Activated naive CD4-positive, alpha-beta T cell treated with anti-CD3 and anti-CD28 coated beads, Interleukin-2, amount 10 ng/mL, durations not matched to agents 7 days and 5 days (primary cell): ENCODE data around the gene TBC1D5.

ENCODE experiments used
- CTCF ChIA-PET: fragments of 350-600 bp; sonication (Branson Sonifier 250); formaldehyde crosslinking; loops from one replicate; lab custom pipeline; 2021; ENCODE audit warnings: antibody characterized with exemption; lab: Charles Lee
- DNase-seq: peaks from one replicate; pipeline ENCODE4 v3.0.0-alpha.2; 2020
- H3K27ac Mint-ChIP-seq: one replicate; pipeline ENCODE4 v1.8.0; 2021; ENCODE audit warnings: mild to moderate bottlenecking, moderate library complexity, mixed read lengths
- H3K27me3 Mint-ChIP-seq: one replicate; pipeline ENCODE4 v1.8.0; 2021; ENCODE audit warnings: mild to moderate bottlenecking, mixed read lengths
- H3K36me3 Mint-ChIP-seq: one replicate; pipeline ENCODE4 v1.8.0; 2021; ENCODE audit warnings: mixed read lengths
- H3K4me1 Mint-ChIP-seq: one replicate; pipeline ENCODE4 v1.8.0; 2021; ENCODE audit warnings: mixed read lengths
- H3K4me3 Mint-ChIP-seq: one replicate; pipeline ENCODE4 v1.8.0; 2021; ENCODE audit warnings: mild to moderate bottlenecking, moderate library complexity, mixed read lengths
- H3K9me3 Mint-ChIP-seq: one replicate; pipeline ENCODE4 v1.8.0; 2021; ENCODE audit warnings: mixed read lengths

The TBC1D5 gene

DNA sequence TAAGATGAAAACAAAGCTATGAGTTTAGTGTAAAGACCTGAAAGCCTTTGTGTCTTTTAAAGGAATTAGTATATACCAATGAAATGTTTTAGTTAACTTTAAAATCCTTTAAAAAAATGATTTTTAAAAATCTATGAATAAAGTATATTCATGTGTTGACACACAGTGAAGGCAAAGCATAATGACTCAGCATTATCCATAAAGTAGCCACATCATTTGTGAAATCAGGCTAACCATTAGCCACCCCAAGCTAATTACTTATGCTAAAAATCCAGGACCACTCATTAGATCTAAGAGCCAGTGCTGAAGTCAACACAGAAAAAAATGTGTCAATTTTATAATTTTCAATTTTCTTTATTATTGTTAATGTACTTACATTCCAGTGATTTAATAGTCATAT is 310.2 kb downstream of the TBC1D5 start:
- Mint-ChIP-seq H3K36me3 (no peaks in the 10 kb centered on the region), H3K4me1 (no peaks in the 10 kb centered on the region), H3K27ac (no peak overlapping the region), H3K4me3 (no peak overlapping the region), H3K27me3 (no peaks in the 10 kb centered on the region), H3K9me3 (no peaks in the 10 kb centered on the region)
- CTCF ChIA-PET = interaction anchor here (0.7 to 1.2 kb wide), 4 partner anchors 30 to 410 kb away, joined by 3 to 6 read pairs (median 4); no protein-coding TSS in a partner anchor
- no peak for DNase-seq

DNA sequence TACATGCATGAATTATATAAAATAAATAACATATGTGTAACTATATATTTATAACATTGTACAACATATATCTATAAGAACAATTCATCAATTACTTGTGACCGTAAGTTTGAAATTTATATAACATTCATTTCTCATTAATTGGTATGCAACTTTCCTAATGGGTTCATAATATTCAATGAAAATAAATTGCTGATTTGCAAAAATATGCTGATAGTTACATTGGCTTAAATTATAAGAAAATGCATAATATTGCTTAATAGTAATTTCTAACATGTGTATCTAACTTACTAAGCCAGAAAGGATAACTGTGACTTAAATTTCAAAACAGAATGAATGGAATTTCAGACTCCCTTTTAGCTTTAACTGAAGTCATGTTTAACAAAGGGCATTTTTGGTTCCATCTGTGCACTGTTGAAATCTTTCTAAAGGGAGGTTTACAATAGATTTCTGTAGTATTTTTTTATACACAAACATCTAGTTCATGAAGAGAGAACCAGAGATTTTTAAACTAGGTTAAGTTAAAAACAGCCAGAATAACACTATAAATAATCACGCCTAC is 310.9 kb downstream of the TBC1D5 start:
- Mint-ChIP-seq H3K27ac (no peak overlapping the region), H3K4me3 (no peak overlapping the region), H3K27me3 (no peaks in the 10 kb centered on the region), H3K4me1 (no peaks in the 10 kb centered on the region), H3K36me3 (no peaks in the 10 kb centered on the region), H3K9me3 (no peaks in the 10 kb centered on the region)
- CTCF ChIA-PET = interaction anchor here (0.9 to 1.2 kb wide), 3 partner anchors 31 to 411 kb away, joined by 3 to 6 read pairs (median 4); no protein-coding TSS in a partner anchor
- no peak for DNase-seq

DNA sequence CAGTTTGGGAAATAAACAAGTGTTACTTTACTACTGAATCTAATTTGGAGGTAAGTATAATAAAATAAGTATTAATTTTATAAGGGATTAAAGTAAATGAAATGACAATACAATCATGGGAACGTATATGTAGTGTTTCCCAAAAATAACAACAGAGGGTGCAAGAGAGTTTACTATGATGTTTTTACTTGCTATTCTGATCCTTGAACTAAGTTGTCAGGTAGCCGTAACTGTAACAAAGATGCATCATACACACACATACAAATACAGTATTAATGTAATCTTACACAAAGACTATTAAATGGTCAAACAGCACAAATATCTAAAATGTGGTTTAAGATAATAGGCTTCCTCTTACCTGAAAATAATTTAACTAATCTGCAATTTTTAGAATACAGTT is 311.4 kb downstream of the TBC1D5 start:
- H3K4me3 Mint-ChIP-seq = no peak overlapping the region

DNA sequence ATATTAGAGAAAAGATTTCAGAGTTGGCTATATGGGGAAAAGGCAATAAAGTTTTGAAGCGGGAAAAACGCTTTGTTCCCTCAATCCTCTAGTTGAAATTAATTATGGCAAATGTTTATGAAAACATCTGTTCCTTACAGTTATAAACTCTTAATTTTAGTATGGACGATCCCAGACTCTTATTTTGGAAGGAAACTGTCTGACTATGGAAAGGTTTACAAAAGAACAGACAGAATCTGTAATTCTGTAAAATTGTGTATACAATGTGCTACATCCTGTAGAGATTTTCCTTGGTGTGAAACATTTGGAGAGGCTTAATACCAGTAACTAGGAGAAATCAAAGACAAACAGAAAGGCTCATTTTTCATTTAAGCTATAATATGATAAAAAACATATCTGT is 311.8 kb downstream of the TBC1D5 start:
- Mint-ChIP-seq H3K9me3 (no peaks in the 10 kb centered on the region), H3K36me3 (no peaks in the 10 kb centered on the region), H3K27me3 (no peaks in the 10 kb centered on the region), H3K4me3 (no peak overlapping the region), H3K4me1 (no peaks in the 10 kb centered on the region), H3K27ac (no peak overlapping the region)
- no peak for DNase-seq
- CTCF ChIA-PET = interaction anchor here (1.8 to 2.5 kb wide), 2 partner anchors 21 to 411 kb away, joined by 6 to 33 read pairs; no protein-coding TSS in a partner anchor

More for the DNA sequence above, 311.4 kb downstream of the TBC1D5 start:
- CTCF ChIA-PET = interaction anchor here (1.8 to 2.5 kb wide), 2 partner anchors 21 to 410 kb away, joined by 6 to 33 read pairs; no protein-coding TSS in a partner anchor
- no peaks in the 10 kb centered on the region for H3K36me3 Mint-ChIP-seq
- DNase-seq = no peak
- no peaks in the 10 kb centered on the region for H3K9me3 Mint-ChIP-seq
- H3K4me1 Mint-ChIP-seq = no peaks in the 10 kb centered on the region
- H3K27ac Mint-ChIP-seq = no peak overlapping the region
- no peaks in the 10 kb centered on the region for H3K27me3 Mint-ChIP-seq

DNA sequence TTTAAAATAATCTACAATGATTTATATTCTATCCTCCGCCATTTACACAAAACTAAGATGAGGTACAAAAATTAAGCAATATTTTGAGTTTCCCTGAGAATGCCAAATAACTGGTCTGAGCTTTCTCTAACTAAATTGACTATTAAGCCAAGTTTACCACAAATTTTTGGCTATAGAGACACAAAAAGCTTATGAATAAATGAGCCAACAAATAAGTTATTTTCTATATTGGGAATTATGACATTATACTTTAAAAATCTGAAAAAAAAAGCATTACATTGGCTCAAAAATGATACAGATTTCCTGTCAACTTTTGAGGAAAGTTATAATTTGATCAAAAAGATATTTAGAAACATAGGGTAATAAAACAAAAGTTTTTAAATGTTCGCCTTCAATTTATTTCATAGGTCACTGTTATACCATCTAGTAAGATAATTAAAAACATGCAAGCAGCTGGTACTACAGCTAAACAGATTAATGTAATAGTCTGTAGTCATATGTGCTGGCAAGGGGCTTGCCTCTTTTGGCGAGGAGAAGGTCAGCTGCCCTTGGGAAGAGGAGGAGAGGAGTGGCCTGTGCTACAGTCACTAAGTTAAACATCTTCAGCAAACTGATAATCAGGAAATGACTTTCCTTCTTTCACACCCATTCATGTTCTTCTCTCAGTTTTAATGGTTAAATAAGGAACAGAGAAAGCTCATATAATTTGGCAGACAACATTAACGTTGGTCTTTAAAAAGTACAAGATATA is 318.5 kb downstream of the TBC1D5 start:
- Mint-ChIP-seq H3K27me3 (no peaks in the 10 kb centered on the region), H3K36me3 (no peaks in the 10 kb centered on the region), H3K4me1 (no peaks in the 10 kb centered on the region), H3K4me3 (no peak overlapping the region), H3K27ac (no peak overlapping the region), H3K9me3 (no peaks in the 10 kb centered on the region)
- CTCF ChIA-PET = interaction anchor here (1.7 to 2.6 kb wide), 2 partner anchors 10 to 417 kb away, joined by 6 to 13 read pairs; no protein-coding TSS in a partner anchor
- DNase-seq = no peak

DNA sequence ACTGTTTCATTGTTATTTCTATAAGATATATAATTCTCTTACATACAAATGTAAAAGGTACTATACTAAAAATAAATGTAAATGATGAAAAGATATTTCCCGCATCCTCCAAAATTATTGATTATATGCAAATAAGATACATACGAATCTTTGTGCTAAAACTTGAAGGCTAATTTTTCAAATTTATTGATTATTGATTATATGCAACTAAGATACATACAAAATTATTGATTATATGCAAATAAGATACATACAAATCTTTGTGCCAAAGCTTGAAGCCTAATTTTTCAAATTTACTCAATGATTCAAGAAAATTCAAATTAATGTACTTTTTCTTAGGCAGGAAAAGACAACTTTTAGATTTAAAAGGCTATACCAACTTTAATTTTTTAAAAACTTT is 319.8 kb downstream of the TBC1D5 start:
- no peaks in the 10 kb centered on the region for H3K9me3 Mint-ChIP-seq
- no peaks in the 10 kb centered on the region for H3K36me3 Mint-ChIP-seq
- H3K27me3 Mint-ChIP-seq = no peaks in the 10 kb centered on the region
- no peak for DNase-seq
- CTCF ChIA-PET = interaction anchor here (2.6 kb wide), 1 partner anchor 9 kb away, joined by 13 read pairs; no protein-coding TSS in a partner anchor
- no peaks in the 10 kb centered on the region for H3K4me1 Mint-ChIP-seq
- no peak overlapping the region for H3K27ac Mint-ChIP-seq
- no peak overlapping the region for H3K4me3 Mint-ChIP-seq

DNA sequence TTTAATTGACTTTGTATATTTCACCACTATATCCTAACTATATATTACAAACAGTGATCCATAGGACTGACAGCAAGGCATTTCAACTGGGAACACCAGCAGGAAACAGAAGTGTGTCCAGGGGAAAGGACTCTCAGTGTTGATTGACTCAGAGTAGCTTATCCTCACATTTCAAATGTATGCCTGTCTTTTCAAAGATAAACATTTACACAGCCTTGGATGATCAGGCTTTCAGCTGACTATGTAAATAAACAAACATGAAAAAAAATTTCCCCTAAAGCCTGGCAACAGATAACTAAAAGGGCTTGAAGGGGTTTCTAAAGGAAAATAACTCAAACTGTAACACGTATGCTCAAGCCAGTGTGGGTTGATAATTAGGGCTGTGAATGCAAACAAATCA is 321.8 kb downstream of the TBC1D5 start:
- Mint-ChIP-seq H3K4me1 (no peaks in the 10 kb centered on the region), H3K27me3 (no peaks in the 10 kb centered on the region), H3K36me3 (no peaks in the 10 kb centered on the region), H3K9me3 (no peaks in the 10 kb centered on the region), H3K4me3 (no peak overlapping the region), H3K27ac (no peak overlapping the region)
- no peak for DNase-seq
- CTCF ChIA-PET = no interaction called here

DNA sequence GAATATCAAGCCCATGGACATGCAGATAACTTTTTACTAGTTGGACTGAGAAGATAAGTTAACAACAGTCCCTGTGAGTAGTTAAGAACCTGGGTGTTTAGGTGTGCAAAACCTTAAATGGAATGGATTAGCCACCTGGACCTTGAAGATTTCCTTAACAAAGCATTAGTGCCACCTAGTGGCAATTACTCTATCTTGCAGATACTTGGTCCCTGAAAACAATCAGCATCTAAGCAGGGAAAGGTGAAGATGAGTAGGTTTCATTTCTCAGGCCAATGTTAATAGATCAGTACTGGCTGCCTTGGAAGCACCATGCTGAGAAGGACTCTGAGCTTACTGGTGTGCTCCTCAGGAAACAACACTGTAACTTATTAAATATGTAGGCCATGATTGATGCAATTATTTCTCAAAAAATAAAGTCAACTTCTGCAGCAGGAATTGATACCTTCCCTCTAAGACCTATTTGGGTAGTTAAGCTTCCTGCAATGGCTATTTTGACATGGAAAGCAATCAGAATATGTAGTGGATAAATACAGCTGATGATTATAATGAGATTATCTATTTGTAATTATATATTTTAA is 329.4 kb downstream of the TBC1D5 start:
- CTCF ChIA-PET = interaction anchor here (0.7 to 2.3 kb wide), 13 partner anchors 11 to 812 kb away, joined by 3 to 13 read pairs (median 5); no protein-coding TSS in a partner anchor
- Mint-ChIP-seq H3K27me3 (no peaks in the 10 kb centered on the region), H3K27ac (no peak overlapping the region), H3K4me3 (no peak overlapping the region), H3K9me3 (no peaks in the 10 kb centered on the region), H3K36me3 (no peaks in the 10 kb centered on the region), H3K4me1 (no peaks in the 10 kb centered on the region)
- peak; percentile 23 for DNase-seq

DNA sequence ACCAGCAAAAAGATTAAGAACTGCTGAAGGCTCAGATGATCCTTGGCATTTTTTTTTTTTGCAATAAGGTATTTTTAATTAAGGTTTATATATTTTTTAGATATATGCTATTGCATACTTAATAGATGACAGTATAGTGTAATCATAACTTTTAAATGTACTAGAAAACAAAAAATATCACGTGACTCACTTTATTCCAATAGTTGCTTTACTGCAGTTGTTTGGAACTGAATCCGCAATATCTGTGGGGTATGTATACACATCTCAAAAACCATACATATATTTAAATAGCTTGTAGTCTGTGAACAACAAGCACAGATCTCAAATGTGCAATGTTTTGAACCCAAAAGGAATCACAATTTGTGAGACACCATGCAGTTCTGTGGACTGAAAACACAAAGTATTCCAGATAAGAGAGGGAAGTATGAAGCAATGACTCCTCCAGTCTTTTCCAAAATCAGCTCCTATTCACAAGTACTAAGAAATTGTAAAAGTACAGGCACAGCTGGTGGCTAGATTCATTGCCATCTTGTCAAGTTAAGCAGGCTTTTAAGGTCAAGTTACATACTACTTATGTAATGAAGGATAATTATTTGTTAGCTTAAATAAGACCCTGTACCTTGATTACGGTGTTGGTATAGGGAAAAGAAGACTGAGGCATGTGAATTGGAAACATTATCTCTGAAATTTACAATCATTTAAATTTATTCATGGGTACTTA is 331.1 kb downstream of the TBC1D5 start:
- no peak overlapping the region for H3K27ac Mint-ChIP-seq
- H3K4me1 Mint-ChIP-seq = no peaks in the 10 kb centered on the region
- H3K9me3 Mint-ChIP-seq = no peaks in the 10 kb centered on the region
- no peaks in the 10 kb centered on the region for H3K36me3 Mint-ChIP-seq
- H3K4me3 Mint-ChIP-seq = no peak overlapping the region
- H3K27me3 Mint-ChIP-seq = no peaks in the 10 kb centered on the region
- DNase-seq = no peak
- CTCF ChIA-PET = interaction anchor here (1.0 kb wide), 1 partner anchor 152 kb away, joined by 4 read pairs; no protein-coding TSS in a partner anchor

DNA sequence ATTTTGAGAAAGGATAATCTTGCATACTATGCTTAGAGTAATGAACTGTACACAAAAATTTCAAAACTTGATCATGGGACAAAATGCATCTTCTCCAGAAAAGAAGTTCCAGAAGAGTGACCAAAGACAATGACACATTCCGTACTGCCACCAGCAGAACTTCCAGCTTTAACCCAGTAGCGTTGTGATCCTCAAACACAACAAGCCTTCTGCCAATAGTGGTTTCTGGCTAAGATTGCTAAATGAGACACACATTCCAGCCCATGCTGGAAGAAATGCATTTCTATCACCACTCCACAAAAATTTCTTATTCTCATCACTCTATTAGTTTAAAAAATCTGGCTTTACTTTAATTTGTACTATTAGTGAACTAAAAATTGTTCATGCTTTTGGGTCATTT is 334.9 kb downstream of the TBC1D5 start:
- H3K4me3 Mint-ChIP-seq = no peak overlapping the region
- no peaks in the 10 kb centered on the region for H3K4me1 Mint-ChIP-seq
- DNase-seq = no peak
- CTCF ChIA-PET = no interaction called here
- no peaks in the 10 kb centered on the region for H3K9me3 Mint-ChIP-seq
- no peak overlapping the region for H3K27ac Mint-ChIP-seq
- H3K36me3 Mint-ChIP-seq = peaks cover 2% of the 10 kb centered on the region
- no peaks in the 10 kb centered on the region for H3K27me3 Mint-ChIP-seq

DNA sequence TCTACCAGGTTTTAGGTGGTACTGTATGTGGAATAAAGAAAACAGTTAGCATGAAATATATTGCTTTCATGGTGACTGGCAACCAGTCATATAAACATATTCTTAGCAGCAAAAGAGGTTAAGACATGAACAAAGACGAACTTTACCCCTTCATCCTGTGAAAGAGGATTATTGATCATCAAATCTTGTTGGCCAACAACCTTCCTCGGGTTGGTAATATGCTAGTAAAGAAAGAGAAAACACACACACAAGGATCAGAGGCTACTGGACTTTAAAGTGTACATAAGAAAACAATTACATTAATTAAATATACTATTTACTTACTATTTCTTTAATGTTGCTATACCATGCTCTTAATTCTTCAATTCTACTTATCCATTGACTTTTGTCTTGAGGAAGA is 337.9 kb downstream of the TBC1D5 start:
- Mint-ChIP-seq H3K27me3 (no peaks in the 10 kb centered on the region), H3K36me3 (peaks cover 2% of the 10 kb centered on the region)
- CTCF ChIA-PET = interaction anchor here (2.1 kb wide), 1 partner anchor 10 kb away, joined by 5 read pairs; no protein-coding TSS in a partner anchor

DNA sequence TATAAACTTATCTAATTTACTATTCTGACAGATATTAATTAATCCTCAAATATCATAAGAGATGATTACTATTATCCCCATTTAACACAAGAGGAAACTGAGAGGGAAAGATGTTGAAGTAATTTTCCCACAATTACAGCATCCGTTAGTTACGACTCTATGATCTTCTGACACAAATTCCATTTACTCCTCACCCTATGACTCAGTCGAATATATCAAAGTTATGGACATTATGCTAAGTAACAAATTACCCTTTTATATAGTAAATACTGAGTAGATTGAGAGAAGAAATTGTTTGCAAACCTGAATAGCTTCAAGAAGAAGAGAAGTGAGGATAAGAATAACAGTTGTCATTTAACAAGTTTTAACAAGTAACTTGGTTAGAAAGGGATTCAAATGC is 340.0 kb downstream of the TBC1D5 start:
- Mint-ChIP-seq H3K4me3 (no peak overlapping the region), H3K9me3 (no peaks in the 10 kb centered on the region)
- CTCF ChIA-PET = no interaction called here

More for the DNA sequence above, 337.9 kb downstream of the TBC1D5 start:
- no peaks in the 10 kb centered on the region for H3K9me3 Mint-ChIP-seq
- no peak overlapping the region for H3K4me3 Mint-ChIP-seq
- no peaks in the 10 kb centered on the region for H3K4me1 Mint-ChIP-seq
- no peak for DNase-seq
- no peak overlapping the region for H3K27ac Mint-ChIP-seq

DNA sequence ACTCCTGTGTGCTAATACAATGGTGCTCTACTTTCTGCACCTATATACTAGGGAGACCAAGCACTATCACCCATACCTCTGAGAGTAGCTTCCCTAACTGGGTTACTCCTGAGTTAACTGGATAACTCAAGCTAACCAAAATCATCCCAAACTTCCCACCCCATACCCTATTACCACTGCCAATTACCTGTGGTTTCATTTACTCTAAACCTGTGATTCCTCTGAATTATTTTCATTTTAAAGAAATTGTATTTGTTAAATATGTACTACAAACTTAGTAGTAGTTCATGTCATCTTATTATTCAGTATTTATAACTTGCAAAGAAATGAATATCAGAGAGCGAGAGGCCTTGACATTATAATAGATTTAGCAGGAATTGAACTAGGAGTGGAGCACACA is 340.5 kb downstream of the TBC1D5 start:
- H3K4me3 Mint-ChIP-seq = no peak overlapping the region
- CTCF ChIA-PET = no interaction called here

More for the DNA sequence above, 340.0 kb downstream of the TBC1D5 start:
- H3K27me3 Mint-ChIP-seq = no peaks in the 10 kb centered on the region
- peaks cover 4% of the 10 kb centered on the region for H3K36me3 Mint-ChIP-seq
- DNase-seq = no peak
- H3K4me1 Mint-ChIP-seq = no peaks in the 10 kb centered on the region
- no peak overlapping the region for H3K27ac Mint-ChIP-seq

DNA sequence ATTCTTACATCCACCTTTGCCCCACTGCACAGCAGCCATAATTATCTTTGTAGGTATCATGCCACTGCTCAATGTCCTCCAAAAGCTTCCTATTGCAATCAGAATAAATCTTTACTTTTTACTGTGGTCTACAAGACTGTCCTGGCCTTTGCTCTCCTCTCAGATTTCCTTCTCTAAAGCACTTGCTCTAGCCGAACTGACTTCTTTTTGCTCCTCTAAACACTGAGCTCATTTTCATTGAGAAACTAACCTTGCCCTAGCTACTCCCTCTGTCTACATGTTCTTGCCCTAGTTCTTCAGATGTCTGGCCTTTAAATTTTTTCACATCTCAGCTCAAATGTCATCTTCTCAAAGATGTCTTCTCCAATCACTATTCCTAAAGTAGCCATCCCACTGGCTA is 342.8 kb downstream of the TBC1D5 start:
- Mint-ChIP-seq H3K4me3 (no peak overlapping the region), H3K27me3 (no peaks in the 10 kb centered on the region), H3K9me3 (no peaks in the 10 kb centered on the region), H3K4me1 (no peaks in the 10 kb centered on the region), H3K27ac (no peak overlapping the region), H3K36me3 (peaks cover 6% of the 10 kb centered on the region)
- CTCF ChIA-PET = interaction anchor here (1.1 kb wide), 1 partner anchor 14 kb away, joined by 5 read pairs; no protein-coding TSS in a partner anchor
- no peak for DNase-seq

More for the DNA sequence above, 340.5 kb downstream of the TBC1D5 start:
- Mint-ChIP-seq H3K4me1 (no peaks in the 10 kb centered on the region), H3K27me3 (no peaks in the 10 kb centered on the region), H3K27ac (no peak overlapping the region), H3K9me3 (no peaks in the 10 kb centered on the region), H3K36me3 (peaks cover 6% of the 10 kb centered on the region)
- no peak for DNase-seq
